GM19463 (cell line): ENCODE measurements around the gene ZNF296.

Source experiments
- ATAC-seq: cut with Tn5 transposase; IDR thresholded peaks from one replicate; pipeline ENCODE4 v1.9.1; 2021; ENCODE audit warnings: mild to moderate bottlenecking, moderate library complexity; ENCODE audit not compliant: unreplicated experiment

ZNF296 gene

GRCh38 chr19:45090034-45090433 is 13.8 kb upstream of the ZNF296 start:
- ATAC-seq = no peak

- no peak for ATAC-seq
Observed at GRCh38 chr19:45087531-45087930, 11.3 kb upstream of the ZNF296 start.

GRCh38 chr19:45086480-45086879 is 10.2 kb upstream of the ZNF296 start:
- ATAC-seq = no peak

- ATAC-seq = no peak
Observed at GRCh38 chr19:45082170-45082569, 5.9 kb upstream of the ZNF296 start.

- ATAC-seq = no peak
Observed at GRCh38 chr19:45079911-45080370, 3.7 kb upstream of the ZNF296 start.

GRCh38 chr19:45079063-45079910 is 3.0 kb upstream of the ZNF296 start, which contains the start of gene GEMIN7:
Gene GEMIN7 (plus strand): TSS chr19:45079260. CDS start chr19:45090115, 10,855 bp downstream.
- no peak for ATAC-seq

- ATAC-seq = no peak
Observed at GRCh38 chr19:45078390-45079062, 2.2 kb upstream of the ZNF296 start.

GRCh38 chr19:45076851-45077730 is 813 bp upstream of the ZNF296 start:
- no peak for ATAC-seq

GRCh38 chr19:45075301-45076028 is 813 bp downstream of the ZNF296 start:
- ATAC-seq = peak; percentile 60

- no peak for ATAC-seq
Observed at GRCh38 chr19:45074744-45075300, 1.5 kb downstream of the ZNF296 start.

GRCh38 chr19:45071969-45072790 is 4.1 kb downstream of the ZNF296 start:
- ATAC-seq = no peak

- ATAC-seq = no peak
Observed at GRCh38 chr19:45071545-45071938, 4.7 kb downstream of the ZNF296 start.

GRCh38 chr19:45070861-45071544 is 5.3 kb downstream of the ZNF296 start:
- ATAC-seq = no peak

GRCh38 chr19:45070214-45070613 is 6.1 kb downstream of the ZNF296 start:
- ATAC-seq = no peak

- no peak for ATAC-seq
Observed at GRCh38 chr19:45069056-45069455, 7.2 kb downstream of the ZNF296 start.

- ATAC-seq = no peak
Observed at GRCh38 chr19:45068041-45068440, 8.2 kb downstream of the ZNF296 start.

GRCh38 chr19:45066921-45067661 is 9.2 kb downstream of the ZNF296 start:
- ATAC-seq = no peak
